ENCODE data around the gene MTCH2. TPM values are rescaled to one million over a fixed set of nuclear protein-coding genes. Genes with fewer than 3 reads are reported as not detected.

The MTCH2 gene
- total and polyA plus RNA-seq, 7 donors, result 33.2 to 119 (median 44.6) TPM

DNA sequence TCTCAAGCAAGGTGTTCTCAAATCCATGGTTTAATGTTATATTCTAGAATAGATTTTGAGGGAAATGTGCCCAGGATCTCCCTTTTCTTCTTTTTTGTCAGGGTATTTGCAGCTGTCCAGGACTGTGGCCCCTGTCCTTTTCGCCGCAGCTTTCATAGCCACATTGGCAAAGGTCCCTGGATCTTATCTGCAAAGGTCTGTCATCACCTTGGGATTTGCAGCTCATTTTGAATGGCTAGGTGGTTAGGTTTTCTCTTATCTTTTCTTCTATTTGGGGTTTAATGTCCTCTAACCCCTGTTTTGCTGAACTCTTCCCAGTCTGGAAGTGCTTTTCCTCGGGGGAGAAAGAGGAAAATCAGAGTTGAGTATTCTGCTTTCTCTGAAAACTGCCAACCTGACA lies 36.4 kb downstream of the MTCH2 start:
- H3K9me3 ChIP-seq, result no peaks in the 10 kb centered on the region
- H3K27ac ChIP-seq, result no peak overlapping the region
- H3K36me3 ChIP-seq, result no peaks in the 10 kb centered on the region
- 89 to 95% methylated on average over 3 of the region's 3 CpGs for WGBS, 2 donors
- TF ChIP-seq POLR2AphosphoS5 (IDR thresholded peaks at IDR 0.05) (no peak), POLR2A (IDR thresholded peaks at IDR 0.05) (no peak), EP300 (IDR thresholded peaks at IDR 0.05) (no peak), CTCF (IDR thresholded peaks at IDR 0.05) (no peak)
- DNase-seq, result no peak
- peaks cover 0 to 12% (median 10%) of the 10 kb centered on the region in 4 donors for H3K4me1 ChIP-seq
- intact Hi-C loops (cut with DNase I), result no loop called here
- H3K4me3 ChIP-seq, result no peak overlapping the region
- no peaks in the 10 kb centered on the region for H3K27me3 ChIP-seq

DNA sequence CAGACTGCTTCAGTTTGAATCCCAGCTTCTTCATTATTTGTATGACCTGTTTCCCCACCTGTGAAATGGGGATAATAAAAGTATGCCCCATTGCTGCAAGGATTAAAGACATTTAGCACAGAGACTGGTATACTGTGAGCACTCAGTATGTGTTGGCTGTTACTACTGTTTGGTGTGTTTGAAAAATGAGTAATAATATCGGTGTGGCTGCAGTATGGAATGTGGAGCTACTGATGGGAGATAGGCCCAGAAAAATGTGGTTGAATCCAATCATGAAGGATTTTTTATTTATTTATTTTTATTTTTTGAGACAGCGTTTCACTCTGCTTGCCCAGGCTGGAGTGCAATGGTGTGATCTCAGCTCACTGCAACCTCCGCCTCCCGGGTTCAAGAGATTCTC lies 39.1 kb downstream of the MTCH2 start:
- no peaks in the 10 kb centered on the region for H3K36me3 ChIP-seq
- no peaks in the 10 kb centered on the region for H3K9me3 ChIP-seq
- 95 to 97% methylated on average over 4 of the region's 4 CpGs for WGBS, 2 donors
- no peaks in the 10 kb centered on the region for H3K27me3 ChIP-seq
- intact Hi-C loops (cut with DNase I), result no loop called here
- no peak overlapping the region for H3K27ac ChIP-seq
- H3K4me3 ChIP-seq, result no peak overlapping the region
- no peak for DNase-seq
- H3K4me1 ChIP-seq, result peaks cover 0 to 12% (median 10%) of the 10 kb centered on the region in 4 donors
- TF ChIP-seq POLR2A (IDR thresholded peaks at IDR 0.05) (no peak), POLR2AphosphoS5 (IDR thresholded peaks at IDR 0.05) (no peak), CTCF (IDR thresholded peaks at IDR 0.05) (no peak), EP300 (IDR thresholded peaks at IDR 0.05) (no peak)

- WGBS, 2 donors, result 85 to 87% methylated on average over 4 of the region's 4 CpGs
- Histone ChIP-seq H3K27ac (no peak overlapping the region), H3K4me3 (no peak overlapping the region), H3K27me3 (peaks cover 0 to 11% (median 6%) of the 10 kb centered on the region in 3 donors), H3K36me3 (no peaks in the 10 kb centered on the region), H3K9me3 (no peaks in the 10 kb centered on the region), H3K4me1 (no peaks in the 10 kb centered on the region)
- TF ChIP-seq POLR2AphosphoS5 (IDR thresholded peaks at IDR 0.05) (no peak), POLR2A (IDR thresholded peaks at IDR 0.05) (no peak), EP300 (IDR thresholded peaks at IDR 0.05) (no peak), CTCF (IDR thresholded peaks at IDR 0.05) (no peak)
- DNase-seq, result peak; percentile 44
- intact Hi-C loops (cut with DNase I), result no loop called here
These were observed 42.5 kb downstream of the MTCH2 start for GRCh38 chr11:47599902-47600301.

DNA sequence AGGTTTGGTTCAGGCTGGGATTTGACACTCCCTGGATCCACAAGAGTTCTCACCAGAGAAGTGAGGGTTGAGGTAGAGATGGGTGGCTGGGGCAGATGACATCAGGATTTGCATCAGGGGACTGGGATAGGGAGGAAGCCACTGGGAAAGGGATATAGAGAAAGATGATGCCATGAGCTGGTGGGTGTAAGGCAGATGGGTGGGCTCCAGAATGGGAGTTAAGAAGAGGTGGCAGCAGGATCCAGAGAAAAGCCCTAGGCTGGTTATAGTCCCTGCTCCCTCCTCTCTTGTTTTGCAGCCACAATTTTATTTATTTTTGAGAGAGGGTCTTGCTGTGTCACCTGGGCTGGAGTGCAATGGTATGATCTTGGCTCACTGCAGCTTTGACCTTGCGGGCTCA lies 46.4 kb downstream of the MTCH2 start:
- Histone ChIP-seq H3K4me3 (no peak overlapping the region), H3K4me1 (peaks cover 0 to 15% (median 12%) of the 10 kb centered on the region in 4 donors), H3K9me3 (no peaks in the 10 kb centered on the region), H3K36me3 (no peaks in the 10 kb centered on the region), H3K27me3 (peaks cover 15 to 44% (median 42%) of the 10 kb centered on the region in 3 donors), H3K27ac (no peak overlapping the region)
- intact Hi-C loops (cut with DNase I), result no loop called here
- no peak for DNase-seq
- 95 to 98% methylated on average over 1 of the region's 1 CpG for WGBS, 2 donors
- TF ChIP-seq POLR2A (IDR thresholded peaks at IDR 0.05) (no peak), CTCF (IDR thresholded peaks at IDR 0.05) (no peak), POLR2AphosphoS5 (IDR thresholded peaks at IDR 0.05) (no peak), EP300 (IDR thresholded peaks at IDR 0.05) (no peak)

GRCh38 chr11:47595029-47595428 lies 47.3 kb downstream of the MTCH2 start:
- Histone ChIP-seq H3K27ac (no peak overlapping the region), H3K27me3 (peaks cover 15 to 52% (median 50%) of the 10 kb centered on the region in 3 donors), H3K36me3 (no peaks in the 10 kb centered on the region), H3K4me3 (no peak overlapping the region), H3K4me1 (peaks cover 0 to 18% (median 13%) of the 10 kb centered on the region in 4 donors), H3K9me3 (no peaks in the 10 kb centered on the region)
- WGBS, 2 donors, result 73% methylated on average over 7 of the region's 7 CpGs
- DNase-seq, result no peak
- no peak for TF ChIP-seq CTCF (IDR thresholded peaks at IDR 0.05)
- intact Hi-C loops (cut with DNase I), result no loop called here
